PFSK-1 (cell line): ENCODE measurements around the gene IGFALS.

Experiments
- FOXP2 ChIP-seq: optimal IDR thresholded peaks from 2 replicates; pipeline ENCODE3; 2011; ENCODE audit warnings: borderline replicate concordance, control low read depth, inconsistent platforms; ENCODE audit not compliant: insufficient read depth; ENCODE audit errors: extremely low read length, extremely low read depth
- POLR2AphosphoS5 ChIP-seq: IDR thresholded peaks from 2 replicates; pipeline ENCODE4 v1.6.1; 2012; ENCODE audit warnings: low read depth, mild to moderate bottlenecking, control low read depth, low read length, moderate library complexity
- SIN3A ChIP-seq: IDR thresholded peaks from 2 replicates; pipeline ENCODE4 v1.6.1; 2012; ENCODE audit warnings: mild to moderate bottlenecking, low read length, moderate library complexity, borderline replicate concordance; ENCODE audit not compliant: insufficient read depth
- TAF1 ChIP-seq: IDR thresholded peaks from 2 replicates; pipeline ENCODE4 v1.6.1; 2012; ENCODE audit warnings: low read length, control low read depth, borderline replicate concordance; ENCODE audit not compliant: insufficient read depth
- TF ChIP-seq, protein P1 (sequence below), 2 experiments: IDR thresholded peaks; 2 replicates each; pipeline versions ENCODE4 v1.6.1 to v1.8.0; 2011 to 2012; ENCODE audit warnings: low read depth in 2 of 2, low read length in 2 of 2, control low read depth in 1 of 2, inconsistent platforms in 1 of 2, mild to moderate bottlenecking in 1 of 2, moderate library complexity in 1 of 2; ENCODE audit not compliant: insufficient read depth in 1 of 2

IGFALS gene

DNA sequence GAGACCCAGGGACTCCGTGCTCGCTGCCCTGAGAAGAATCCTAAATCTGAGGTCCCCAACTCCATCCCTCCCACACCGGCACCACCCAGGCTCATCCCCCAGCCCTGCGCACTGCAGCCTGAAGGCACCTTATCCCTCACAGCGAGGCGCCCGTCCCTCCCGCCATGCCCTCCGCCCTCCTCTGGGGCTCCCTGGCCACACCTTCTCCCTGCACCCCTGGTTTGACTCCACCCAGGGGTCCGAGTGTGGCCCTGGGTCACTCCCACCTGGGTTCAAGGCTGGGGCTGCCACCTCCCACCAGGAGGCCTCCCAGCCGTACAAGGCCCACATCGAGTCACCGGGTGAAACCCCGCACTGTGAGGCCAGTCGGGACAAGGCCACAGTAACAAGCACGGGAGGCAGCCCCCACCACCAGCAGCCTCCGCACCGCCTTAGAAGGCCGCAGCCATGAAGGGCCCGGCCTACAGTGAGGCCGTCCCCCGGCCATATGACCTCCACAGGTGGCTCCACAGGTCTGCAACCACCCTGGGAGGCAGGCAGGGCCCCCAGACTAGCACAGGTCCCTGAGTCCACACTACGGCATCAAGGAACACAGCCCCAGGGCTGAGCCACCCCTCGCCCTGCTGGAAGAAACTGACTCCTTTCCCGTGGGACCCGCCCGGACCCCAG, 24.8 kb upstream of the IGFALS start:
- TF ChIP-seq, protein P1, sequence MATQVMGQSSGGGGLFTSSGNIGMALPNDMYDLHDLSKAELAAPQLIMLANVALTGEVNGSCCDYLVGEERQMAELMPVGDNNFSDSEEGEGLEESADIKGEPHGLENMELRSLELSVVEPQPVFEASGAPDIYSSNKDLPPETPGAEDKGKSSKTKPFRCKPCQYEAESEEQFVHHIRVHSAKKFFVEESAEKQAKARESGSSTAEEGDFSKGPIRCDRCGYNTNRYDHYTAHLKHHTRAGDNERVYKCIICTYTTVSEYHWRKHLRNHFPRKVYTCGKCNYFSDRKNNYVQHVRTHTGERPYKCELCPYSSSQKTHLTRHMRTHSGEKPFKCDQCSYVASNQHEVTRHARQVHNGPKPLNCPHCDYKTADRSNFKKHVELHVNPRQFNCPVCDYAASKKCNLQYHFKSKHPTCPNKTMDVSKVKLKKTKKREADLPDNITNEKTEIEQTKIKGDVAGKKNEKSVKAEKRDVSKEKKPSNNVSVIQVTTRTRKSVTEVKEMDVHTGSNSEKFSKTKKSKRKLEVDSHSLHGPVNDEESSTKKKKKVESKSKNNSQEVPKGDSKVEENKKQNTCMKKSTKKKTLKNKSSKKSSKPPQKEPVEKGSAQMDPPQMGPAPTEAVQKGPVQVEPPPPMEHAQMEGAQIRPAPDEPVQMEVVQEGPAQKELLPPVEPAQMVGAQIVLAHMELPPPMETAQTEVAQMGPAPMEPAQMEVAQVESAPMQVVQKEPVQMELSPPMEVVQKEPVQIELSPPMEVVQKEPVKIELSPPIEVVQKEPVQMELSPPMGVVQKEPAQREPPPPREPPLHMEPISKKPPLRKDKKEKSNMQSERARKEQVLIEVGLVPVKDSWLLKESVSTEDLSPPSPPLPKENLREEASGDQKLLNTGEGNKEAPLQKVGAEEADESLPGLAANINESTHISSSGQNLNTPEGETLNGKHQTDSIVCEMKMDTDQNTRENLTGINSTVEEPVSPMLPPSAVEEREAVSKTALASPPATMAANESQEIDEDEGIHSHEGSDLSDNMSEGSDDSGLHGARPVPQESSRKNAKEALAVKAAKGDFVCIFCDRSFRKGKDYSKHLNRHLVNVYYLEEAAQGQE (IDR thresholded peaks at IDR 0.05; ENCODE audit: insufficient read depth in 1 of 2, low read depth in 2 of 2, low read length in 2 of 2) = no peak
- TF ChIP-seq SIN3A (no peak), POLR2AphosphoS5 (no peak), TAF1 (no peak), FOXP2 (no peak)

DNA sequence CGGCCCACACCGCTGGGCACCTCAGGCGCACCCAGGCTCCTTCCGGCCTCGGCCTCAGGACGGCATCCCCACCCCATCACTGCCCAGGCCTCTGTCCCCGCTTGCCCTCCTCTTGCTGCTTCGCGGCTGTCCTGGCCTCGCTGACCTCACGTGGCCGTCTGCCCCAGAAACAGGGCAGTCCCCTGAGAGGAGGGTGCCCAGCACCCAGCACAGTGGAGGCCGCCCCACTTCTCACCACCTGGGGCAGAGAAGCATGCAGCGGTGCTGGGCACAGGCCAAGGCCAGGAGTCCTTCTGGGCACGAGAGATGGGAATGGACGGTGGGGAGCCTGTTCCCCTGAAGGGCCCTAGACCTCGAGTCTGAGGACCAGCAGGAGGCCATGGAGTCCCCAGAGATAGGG, 24.2 kb upstream of the IGFALS start:
- TF ChIP-seq FOXP2 (no peak), TAF1 (no peak), SIN3A (no peak), POLR2AphosphoS5 (no peak)
- TF ChIP-seq, protein P1 (IDR thresholded peaks at IDR 0.05; ENCODE audit: insufficient read depth in 1 of 2, low read depth in 2 of 2, low read length in 2 of 2) = no peak

DNA sequence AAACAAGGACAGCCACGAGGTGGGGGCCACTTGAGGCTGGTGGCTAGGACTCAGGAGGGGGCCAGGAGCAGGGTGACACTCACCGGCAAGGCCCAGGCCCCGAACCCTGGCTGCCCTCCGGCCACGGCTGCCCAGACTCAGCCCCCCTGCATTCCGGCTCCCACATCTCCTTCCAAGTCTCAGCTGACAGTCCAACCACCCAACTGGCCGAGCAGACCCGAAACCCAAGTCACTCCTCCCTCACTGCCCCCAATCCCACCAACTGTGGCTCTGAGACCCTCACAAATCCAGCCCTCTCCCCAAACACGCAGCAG, 23.7 kb upstream of the IGFALS start:
- no peak for TF ChIP-seq TAF1
- TF ChIP-seq SIN3A = no peak
- TF ChIP-seq POLR2AphosphoS5 = no peak
- TF ChIP-seq, protein P1 (IDR thresholded peaks at IDR 0.05; ENCODE audit: insufficient read depth in 1 of 2, low read depth in 2 of 2, low read length in 2 of 2) = no peak
- TF ChIP-seq FOXP2 = no peak

DNA sequence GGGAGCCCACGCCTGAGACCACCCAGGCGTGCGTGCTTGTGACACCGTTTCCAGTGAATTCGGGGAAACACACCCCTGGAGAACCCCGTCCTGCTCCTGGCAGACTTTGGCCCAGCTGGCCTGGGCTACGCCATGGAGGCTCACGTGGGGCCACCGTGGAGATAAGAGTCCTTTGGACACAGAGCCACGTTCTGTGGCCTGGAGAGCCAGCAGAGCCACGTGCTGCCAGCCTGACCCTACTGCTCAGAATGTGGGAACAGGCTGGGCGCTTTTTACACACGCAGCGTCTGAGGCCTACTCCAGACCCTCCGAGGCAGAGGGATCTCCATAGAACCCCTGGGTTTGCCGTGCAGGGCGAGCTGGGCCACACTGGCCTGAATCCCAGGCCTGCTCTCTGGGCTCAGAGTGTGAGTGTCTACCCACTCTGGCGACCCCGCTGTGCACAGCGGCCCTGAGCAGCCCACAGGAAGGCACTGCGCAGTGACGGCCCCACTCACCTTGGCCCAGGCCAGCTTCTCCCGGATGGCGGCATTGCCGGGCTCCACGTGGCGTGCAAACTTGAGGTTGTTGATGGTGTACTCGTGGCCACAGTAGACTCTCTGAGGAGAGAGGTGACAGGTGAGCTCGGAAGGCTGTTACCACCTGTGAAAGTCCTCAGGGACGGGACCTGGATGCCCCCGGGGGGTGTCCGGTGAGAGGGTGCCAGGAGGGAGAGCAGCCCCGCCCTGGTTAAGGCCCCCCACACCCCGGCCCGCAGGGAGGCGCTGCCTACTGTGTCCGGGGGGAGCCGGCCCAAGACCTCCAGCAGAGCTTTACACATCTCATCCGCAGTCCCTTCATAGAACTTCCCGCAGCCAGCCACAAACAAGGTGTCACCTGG, 23.1 kb upstream of the IGFALS start:
- no peak for TF ChIP-seq SIN3A
- TF ChIP-seq, protein P1 (IDR thresholded peaks at IDR 0.05; ENCODE audit: insufficient read depth in 1 of 2, low read depth in 2 of 2, low read length in 2 of 2) = no peak
- no peak for TF ChIP-seq POLR2AphosphoS5
- no peak for TF ChIP-seq TAF1
- no peak for TF ChIP-seq FOXP2
